Mesenchymal stem cell (in vitro differentiated cells and primary cell): ENCODE data around the gene TRPM1. TPM values are rescaled to one million over a fixed set of nuclear protein-coding genes. Genes with fewer than 3 reads are reported as not detected.
A peak's percentile ranks its signal among the peaks of the same experiment; 100 is the strongest.

Experiments
- DNase-seq: peaks from one replicate; pipeline ENCODE4 v3.0.0-alpha.2; 2013
- H2AFZ ChIP-seq: one replicate; pipeline ENCODE4 v1.6.1; 2013; ENCODE audit warnings: low read depth, mild to moderate bottlenecking, control low read depth, inconsistent platforms, low read length, moderate library complexity
- H2AK5ac ChIP-seq: 2 replicates; pipeline ENCODE4 v1.6.1; 2013; ENCODE audit warnings: low read length, moderate library complexity, mild to moderate bottlenecking, inconsistent platforms; ENCODE audit not compliant: severe bottlenecking
- H2BK120ac ChIP-seq: one replicate; pipeline ENCODE4 v1.6.1; 2013; ENCODE audit warnings: low read depth, mild to moderate bottlenecking, inconsistent platforms, low read length, moderate library complexity
- H2BK12ac ChIP-seq, 2 experiments: one replicate each; pipeline ENCODE4 v1.6.1; 2013; ENCODE audit warnings: inconsistent platforms in 2 of 2, low read length in 2 of 2, mild to moderate bottlenecking in 2 of 2, moderate library complexity in 2 of 2, control low read depth in 1 of 2
- H2BK15ac ChIP-seq: one replicate; pipeline ENCODE4 v1.6.1; 2013; ENCODE audit warnings: mild to moderate bottlenecking, low read depth, inconsistent platforms; ENCODE audit not compliant: poor library complexity, severe bottlenecking
- H2BK5ac ChIP-seq: 2 replicates; pipeline ENCODE4 v1.6.1; 2013; ENCODE audit warnings: low read depth, mild to moderate bottlenecking, low read length, control low read depth, inconsistent platforms; ENCODE audit not compliant: poor library complexity, severe bottlenecking
- H3K14ac ChIP-seq, 2 experiments: one replicate each; pipeline ENCODE4 v1.6.1; 2013; ENCODE audit warnings: inconsistent platforms in 2 of 2, low read length in 2 of 2, control low read depth in 1 of 2, mild to moderate bottlenecking in 1 of 2, moderate library complexity in 1 of 2
- H3K18ac ChIP-seq, 2 experiments: one replicate each; pipeline ENCODE4 v1.6.1; 2013; ENCODE audit warnings: inconsistent platforms in 2 of 2, low read length in 2 of 2, control low read depth in 1 of 2, low read depth in 1 of 2, mild to moderate bottlenecking in 1 of 2
- H3K23ac ChIP-seq, 2 experiments: one replicate each; pipeline ENCODE4 v1.6.1; 2013; ENCODE audit warnings: inconsistent platforms in 2 of 2, low read length in 2 of 2, mild to moderate bottlenecking in 2 of 2, moderate library complexity in 2 of 2, control low read depth in 1 of 2
- H3K27ac ChIP-seq: 2 replicates; pipeline ENCODE4 v1.5.1; 2013; ENCODE audit warnings: mild to moderate bottlenecking, moderate library complexity, low read length, control low read depth, inconsistent platforms; ENCODE audit not compliant: poor library complexity, severe bottlenecking
- H3K27me3 ChIP-seq, 2 experiments: 2 replicates each; pipeline versions ENCODE4 v1.6.1 to v1.7.0; 2013; ENCODE audit warnings: low read length in 2 of 2, mild to moderate bottlenecking in 2 of 2, moderate library complexity in 2 of 2, control low read depth in 1 of 2, inconsistent platforms in 1 of 2; ENCODE audit not compliant: control insufficient read depth in 1 of 2, insufficient read depth in 1 of 2
- H3K36me3 ChIP-seq, 2 experiments: 2 replicates each; pipeline versions ENCODE4 v1.6.1 to v1.7.0; 2013; ENCODE audit warnings: low read length in 2 of 2, control low read depth in 1 of 2, inconsistent platforms in 1 of 2, low read depth in 1 of 2, mild to moderate bottlenecking in 1 of 2; ENCODE audit not compliant: insufficient read depth in 2 of 2, control insufficient read depth in 1 of 2
- H3K4ac ChIP-seq, 2 experiments: one replicate each; pipeline ENCODE4 v1.6.1; 2013; ENCODE audit warnings: inconsistent platforms in 2 of 2, low read length in 2 of 2, mild to moderate bottlenecking in 2 of 2, moderate library complexity in 2 of 2, control low read depth in 1 of 2, low read depth in 1 of 2
- H3K4me1 ChIP-seq: 2 replicates; pipeline ENCODE4 v1.6.1; 2013; ENCODE audit warnings: low read depth, low read length, control low read depth; ENCODE audit not compliant: control insufficient read depth, insufficient read depth
- H3K4me2 ChIP-seq: 2 replicates; pipeline ENCODE4 v1.6.1; 2013; ENCODE audit warnings: low read length, mild to moderate bottlenecking, inconsistent platforms; ENCODE audit not compliant: poor library complexity, severe bottlenecking
- H3K4me3 ChIP-seq, 2 experiments: 2 replicates each; pipeline versions ENCODE4 v1.5.1 to v1.7.0; 2013; ENCODE audit warnings: low read length in 2 of 2, mild to moderate bottlenecking in 2 of 2, control low read depth in 1 of 2, low read depth in 1 of 2; ENCODE audit not compliant: insufficient read depth in 1 of 2
- H3K79me1 ChIP-seq: replicated peaks from 2 replicates; pipeline ENCODE4 v1.6.1; 2013; ENCODE audit warnings: mild to moderate bottlenecking, control low read depth, low read length, inconsistent platforms; ENCODE audit not compliant: poor library complexity, severe bottlenecking
- H3K9ac ChIP-seq: 2 replicates; pipeline ENCODE4 v1.7.0; 2013; ENCODE audit warnings: mild to moderate bottlenecking, low read length, moderate library complexity
- H3K9me3 ChIP-seq: 2 replicates; pipeline ENCODE4 v1.7.0; 2013; ENCODE audit warnings: mild to moderate bottlenecking, low read length; ENCODE audit not compliant: control insufficient read depth
- H4K8ac ChIP-seq: one replicate; pipeline ENCODE4 v1.6.1; 2013; ENCODE audit warnings: inconsistent platforms, mild to moderate bottlenecking, low read length, moderate library complexity
- H4K91ac ChIP-seq: one replicate; pipeline ENCODE4 v1.6.1; 2013; ENCODE audit warnings: mild to moderate bottlenecking, low read length, inconsistent platforms
- WGBS: methylation state at CpG from one replicate; pipeline ENCODE4 v1.1.7; 2013; ENCODE audit warnings: mixed read lengths; 5-methylcytosine and 5-hydroxymethylcytosine counted together
- polyA plus RNA-seq, 2 experiments: library from polyadenylated mRNA; stranded (reverse); fragments of 200-250 nt; gene quantifications; one replicate each; pipeline ENCODE4 v1.2.3, GENCODE V29; 2013

TRPM1 gene
- polyA plus RNA-seq (2013, experiment 1 of 2), result not detected
- not detected for polyA plus RNA-seq (2013, experiment 2 of 2)

DNA sequence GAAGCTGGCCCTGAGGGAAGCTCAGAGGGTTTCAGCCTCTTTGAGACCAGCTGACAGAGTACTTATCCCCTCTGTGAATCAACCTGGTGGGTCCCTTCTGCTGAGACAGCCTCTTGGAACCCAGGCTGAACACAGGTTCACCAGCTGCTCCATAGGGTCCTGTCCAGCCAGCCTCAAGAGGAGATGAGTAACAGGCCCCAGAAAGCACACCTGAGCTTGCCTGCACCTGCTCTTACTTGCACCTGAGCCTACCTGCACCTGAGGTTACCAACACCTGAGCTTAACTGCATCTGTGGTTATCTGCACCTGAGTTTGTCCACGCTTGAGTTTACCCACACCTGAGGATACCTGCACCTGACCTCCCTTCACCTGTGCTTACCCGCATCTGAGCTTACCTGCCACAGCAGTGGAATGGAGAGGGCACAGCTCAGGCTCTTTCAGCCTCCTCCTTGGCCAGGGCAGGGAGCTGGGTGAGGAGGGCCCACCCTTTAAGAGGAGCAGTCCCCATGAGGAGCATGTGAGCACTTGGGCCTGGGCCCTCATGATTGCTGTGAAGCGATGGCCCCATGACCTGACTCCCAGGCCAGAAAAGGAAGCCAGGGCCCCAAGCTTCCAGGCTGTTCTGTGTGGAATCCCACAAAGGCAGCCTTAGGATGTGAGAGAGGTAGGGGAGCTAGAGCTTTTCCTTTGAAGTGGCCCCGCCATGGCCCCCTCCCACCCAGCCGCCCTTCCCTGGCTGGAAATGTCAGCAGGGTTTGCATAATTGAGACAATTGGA, at the start of gene TRPM1:
TRPM1 (minus strand) TSS at position 464 of the 777 bp plus-strand sequence. CDS start 20,370 bp downstream, outside the sequence.
- Histone ChIP-seq H4K91ac (no peak within 1 kb of the TSS), H3K9me3 (no peaks in the 10 kb centered on the region), H3K23ac (no peak within 1 kb of the TSS), H3K4me3 (no peak within 1 kb of the TSS), H2AFZ (no peak within 1 kb of the TSS), H2BK120ac (no peak within 1 kb of the TSS), H3K4me1 (peaks cover 30% of the 10 kb centered on the region), H3K36me3 (no peaks in the 10 kb centered on the region), H3K9ac (no peak within 1 kb of the TSS), H3K4me2 (no peak within 1 kb of the TSS), H3K27me3 (peaks cover 0 to 22% of the 10 kb centered on the region in 2 experiments), H3K79me1 (no peaks in the 10 kb centered on the region), H2BK12ac (no peak within 1 kb of the TSS), H3K4ac (no peak within 1 kb of the TSS), H4K8ac (no peak within 1 kb of the TSS), H3K27ac (no peak within 1 kb of the TSS), H2BK15ac (no peak within 1 kb of the TSS), H2AK5ac (peak within 1 kb of the TSS; percentile 98), H3K18ac (no peak within 1 kb of the TSS), H3K14ac (no peak within 1 kb of the TSS), H2BK5ac (no peak within 1 kb of the TSS)
- DNase-seq, result no peak
- 84% methylated on average over 4 of the region's 5 CpGs for WGBS

DNA sequence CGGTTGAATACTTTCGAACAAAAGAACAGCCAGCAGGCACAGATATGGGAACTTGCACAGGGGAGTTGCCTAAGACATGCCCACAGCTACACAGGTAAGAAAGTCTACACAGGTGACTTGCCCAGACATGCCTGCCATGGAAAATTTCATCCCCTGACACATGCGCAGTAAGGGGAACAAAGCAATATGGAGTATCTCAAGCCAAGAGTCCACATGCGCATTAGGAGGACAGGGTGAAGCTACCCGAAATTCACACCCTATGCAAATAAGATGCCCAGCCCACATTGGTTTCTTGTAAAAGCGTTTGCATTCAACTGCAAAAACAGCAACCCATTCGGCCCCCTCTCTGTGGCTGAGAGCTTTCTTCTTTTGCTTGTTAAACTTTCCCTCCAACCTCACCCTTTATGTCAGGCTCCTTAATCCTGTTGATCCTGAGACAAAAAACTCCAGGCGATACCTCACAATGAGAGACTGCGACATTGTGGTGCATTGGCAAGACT, 49.3 kb upstream of the TRPM1 start:
- no peak overlapping the region for H2BK12ac ChIP-seq

DNA sequence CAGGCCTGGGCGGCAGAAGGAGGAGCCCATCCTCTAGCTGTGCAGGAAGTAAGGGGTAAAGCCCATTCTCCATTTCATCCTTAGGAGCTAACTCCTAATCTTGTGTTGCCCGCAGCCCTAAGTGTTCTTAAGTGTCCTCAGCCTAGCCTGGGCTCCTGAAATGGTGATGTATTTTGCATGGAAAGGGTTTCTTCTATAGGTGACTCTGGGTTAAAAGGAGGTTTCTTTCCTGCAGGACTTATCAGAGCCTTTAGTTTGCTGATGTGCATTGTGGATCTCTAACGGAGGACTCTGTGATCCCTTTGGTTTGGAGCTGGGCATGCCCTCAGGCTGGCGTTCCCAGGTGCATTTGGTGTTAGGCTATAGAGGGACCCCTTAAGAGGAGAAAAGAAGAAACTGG, 48.5 kb upstream of the TRPM1 start:
- H3K18ac ChIP-seq, result no peak overlapping the region
- no peak overlapping the region for H3K4me3 ChIP-seq
- H3K4ac ChIP-seq, result no peak overlapping the region
- no peak overlapping the region for H3K27ac ChIP-seq
- no peak overlapping the region for H3K4me2 ChIP-seq
- H2BK15ac ChIP-seq, result no peak overlapping the region
- H2BK12ac ChIP-seq, result no peak overlapping the region
- no peaks in the 10 kb centered on the region for H3K9me3 ChIP-seq
- no peak overlapping the region for H4K91ac ChIP-seq
- no peaks in the 10 kb centered on the region for H3K79me1 ChIP-seq
- H3K36me3 ChIP-seq, result no peaks in the 10 kb centered on the region
- H3K14ac ChIP-seq, result no peak overlapping the region
- H3K9ac ChIP-seq, result no peak overlapping the region
- H3K23ac ChIP-seq, result no peak overlapping the region
- no peak overlapping the region for H2BK120ac ChIP-seq
- H4K8ac ChIP-seq, result no peak overlapping the region
- WGBS, result 99% methylated on average over 4 of the region's 4 CpGs
- peaks cover 11 to 38% of the 10 kb centered on the region in 2 experiments for H3K27me3 ChIP-seq
- no peak overlapping the region for H2AFZ ChIP-seq
- no peaks in the 10 kb centered on the region for H3K4me1 ChIP-seq
- no peak overlapping the region for H2BK5ac ChIP-seq
- DNase-seq, result no peak
- no peak overlapping the region for H2AK5ac ChIP-seq

More for the DNA sequence above, 49.3 kb upstream of the TRPM1 start:
- Histone ChIP-seq H3K4ac (no peak overlapping the region), H3K23ac (no peak overlapping the region), H3K27ac (no peak overlapping the region), H2BK5ac (no peak overlapping the region), H3K9me3 (no peaks in the 10 kb centered on the region), H4K91ac (no peak overlapping the region), H3K4me3 (no peak overlapping the region), H3K4me2 (no peak overlapping the region), H4K8ac (no peak overlapping the region), H3K79me1 (no peaks in the 10 kb centered on the region), H3K9ac (no peak overlapping the region), H3K18ac (no peak overlapping the region), H2AFZ (no peak overlapping the region), H2BK120ac (no peak overlapping the region), H3K36me3 (no peaks in the 10 kb centered on the region), H3K4me1 (no peaks in the 10 kb centered on the region), H3K14ac (no peak overlapping the region), H3K27me3 (peaks cover 14 to 42% of the 10 kb centered on the region in 2 experiments), H2BK15ac (no peak overlapping the region), H2AK5ac (no peak overlapping the region)
- WGBS, result 69% methylated on average over 9 of the region's 9 CpGs
- DNase-seq, result no peak

DNA sequence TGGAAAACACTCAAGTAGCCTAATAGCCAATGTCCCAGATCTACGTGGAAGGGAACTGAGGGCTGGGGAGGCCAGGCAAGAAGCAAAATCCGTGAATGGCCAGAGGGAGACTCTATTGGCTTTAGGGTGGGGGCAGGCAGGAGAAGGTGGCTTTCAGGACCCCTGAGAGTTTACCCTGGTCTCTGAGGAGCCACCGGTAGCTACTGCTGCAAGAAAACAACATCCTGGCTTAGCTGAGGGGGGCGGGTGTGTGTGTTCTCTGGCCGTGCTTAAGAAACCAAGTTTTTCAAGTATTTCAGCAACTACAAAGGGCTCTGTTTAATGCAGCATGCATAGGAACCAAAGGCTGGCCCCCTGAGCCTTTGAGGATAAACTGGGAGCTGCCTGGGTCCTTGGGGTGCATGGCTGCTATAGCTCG, 47.6 kb upstream of the TRPM1 start:
- no peak overlapping the region for H3K4me3 ChIP-seq
- no peaks in the 10 kb centered on the region for H3K4me1 ChIP-seq
- 63% methylated on average over 6 of the region's 6 CpGs for WGBS
- H3K23ac ChIP-seq, result no peak overlapping the region
- no peak overlapping the region for H3K18ac ChIP-seq
- no peak overlapping the region for H3K14ac ChIP-seq
- no peaks in the 10 kb centered on the region for H3K79me1 ChIP-seq
- DNase-seq, result no peak
- no peak overlapping the region for H3K9ac ChIP-seq
- no peak overlapping the region for H3K4ac ChIP-seq
- H3K27ac ChIP-seq, result no peak overlapping the region
- H4K91ac ChIP-seq, result no peak overlapping the region
- H2BK15ac ChIP-seq, result no peak overlapping the region
- H3K4me2 ChIP-seq, result no peak overlapping the region
- no peak overlapping the region for H2BK12ac ChIP-seq
- H2AK5ac ChIP-seq, result no peak overlapping the region
- no peak overlapping the region for H2BK5ac ChIP-seq
- no peak overlapping the region for H2BK120ac ChIP-seq
- no peak overlapping the region for H4K8ac ChIP-seq
- H2AFZ ChIP-seq, result no peak overlapping the region
- H3K27me3 ChIP-seq, result peaks cover 5 to 33% of the 10 kb centered on the region in 2 experiments
- no peaks in the 10 kb centered on the region for H3K36me3 ChIP-seq
- H3K9me3 ChIP-seq, result no peaks in the 10 kb centered on the region
